ENCODE results near the gene MS4A2.
"Not testable (repeated sequence)": the region's sequence is repeated elsewhere in the genome, so short reads cannot be mapped to it uniquely, and the experiment has no call there.

Gene MS4A2

GRCh38 chr11:60100516-60100915 is 12.1 kb downstream of the MS4A2 start:
- no peak for DNase-seq (ENCODE audit: low read depth in 2 of 2, low spot score in 1 of 2)

- DNase-seq (ENCODE audit: low read depth in 2 of 2, low spot score in 1 of 2), result not testable (repeated sequence)
These were observed 12.9 kb downstream of the MS4A2 start for GRCh38 chr11:60101368-60101767.

- DNase-seq (ENCODE audit: low read depth in 2 of 2, low spot score in 1 of 2), result not testable (repeated sequence)
These were observed 16.1 kb downstream of the MS4A2 start for GRCh38 chr11:60104471-60105115.

GRCh38 chr11:60108631-60109030 is 20.2 kb downstream of the MS4A2 start:
- DNase-seq (ENCODE audit: low read depth in 2 of 2, low spot score in 1 of 2), result not testable (repeated sequence)

GRCh38 chr11:60111793-60112192 is 23.3 kb downstream of the MS4A2 start:
- DNase-seq (ENCODE audit: low read depth in 2 of 2, low spot score in 1 of 2), result no peak

- no peak for DNase-seq (ENCODE audit: low read depth in 2 of 2, low spot score in 1 of 2)
These were observed 28.7 kb downstream of the MS4A2 start for GRCh38 chr11:60116996-60117790.

GRCh38 chr11:60118338-60118737 is 29.9 kb downstream of the MS4A2 start:
- DNase-seq (ENCODE audit: low read depth in 2 of 2, low spot score in 1 of 2), result no peak

GRCh38 chr11:60119710-60120109 is 31.2 kb downstream of the MS4A2 start:
- no peak for DNase-seq (ENCODE audit: low read depth in 2 of 2, low spot score in 1 of 2)

- DNase-seq (ENCODE audit: low read depth in 2 of 2, low spot score in 1 of 2), result no peak
These were observed 32.8 kb downstream of the MS4A2 start for GRCh38 chr11:60121264-60121663.

GRCh38 chr11:60122414-60123036 is 34.1 kb downstream of the MS4A2 start:
- DNase-seq (ENCODE audit: low read depth in 2 of 2, low spot score in 1 of 2), result no peak

GRCh38 chr11:60124802-60125432 is 36.5 kb downstream of the MS4A2 start:
- DNase-seq (ENCODE audit: low read depth in 2 of 2, low spot score in 1 of 2), result no peak

GRCh38 chr11:60125956-60126585 is 37.6 kb downstream of the MS4A2 start:
- DNase-seq (ENCODE audit: low read depth in 2 of 2, low spot score in 1 of 2), result no peak

GRCh38 chr11:60127311-60127811 is 38.9 kb downstream of the MS4A2 start:
- DNase-seq (ENCODE audit: low read depth in 2 of 2, low spot score in 1 of 2), result no peak

GRCh38 chr11:60128376-60128775 is 39.9 kb downstream of the MS4A2 start:
- no peak for DNase-seq (ENCODE audit: low read depth in 2 of 2, low spot score in 1 of 2)

- DNase-seq (ENCODE audit: low read depth in 2 of 2, low spot score in 1 of 2), result not testable (repeated sequence)
These were observed 40.4 kb downstream of the MS4A2 start for GRCh38 chr11:60128866-60129265.

- DNase-seq (ENCODE audit: low read depth in 2 of 2, low spot score in 1 of 2), result no peak
These were observed 41.4 kb downstream of the MS4A2 start for GRCh38 chr11:60129853-60130252.

GRCh38 chr11:60130496-60130895 is 42.0 kb downstream of the MS4A2 start:
- DNase-seq (ENCODE audit: low read depth in 2 of 2, low spot score in 1 of 2), result no peak

GRCh38 chr11:60131912-60132311 is 43.4 kb downstream of the MS4A2 start:
- no peak for DNase-seq (ENCODE audit: low read depth in 2 of 2, low spot score in 1 of 2)

GRCh38 chr11:60133917-60134316 is 45.5 kb downstream of the MS4A2 start:
- DNase-seq (ENCODE audit: low read depth in 2 of 2, low spot score in 1 of 2), result no peak

GRCh38 chr11:60143768-60144167 is 55.3 kb downstream of the MS4A2 start:
- no peak for DNase-seq (ENCODE audit: low read depth in 2 of 2, low spot score in 1 of 2)

GRCh38 chr11:60145677-60146076 is 57.2 kb downstream of the MS4A2 start:
- no peak for DNase-seq (ENCODE audit: low read depth in 2 of 2, low spot score in 1 of 2)

Data from stimulated activated CD8-positive, alpha-beta memory T cell treated with anti-CD3 and anti-CD28 coated beads, Interleukin-4, amount 100 ng/mL, for 1 hour (primary cell).